Measurements from ENCODE around the gene NAXE.

Gene NAXE

GRCh38 chr1:156643778-156644092, 52.2 kb downstream of the NAXE start:
- H3K4me2 ChIP-seq: no peak overlapping the region
- no peak overlapping the region for H3K27ac ChIP-seq
- no peak overlapping the region for H3K4me3 ChIP-seq (IDR thresholded peaks at IDR 0.05; ENCODE audit: insufficient read depth, low read depth, low read length)

More at GRCh38 chr1:156643778-156644092, 52.2 kb downstream of the NAXE start:
- H3K4me1 ChIP-seq (ENCODE audit: low read depth, poor library complexity, severe bottlenecking): peaks cover 14% of the 10 kb centered on the region
- peaks cover 98% of the 10 kb centered on the region for H3K27me3 ChIP-seq (ENCODE audit: insufficient read depth, low read depth)
- H3K9ac ChIP-seq: no peak overlapping the region
- H2AFZ ChIP-seq (ENCODE audit: low read depth): no peak overlapping the region
- no peaks in the 10 kb centered on the region for H4K20me1 ChIP-seq (ENCODE audit: insufficient read depth)
- no peak for TF ChIP-seq CTCF (conservative IDR thresholded peaks at IDR 0.05; ENCODE audit: low read depth, low read length)
- H3K36me3 ChIP-seq (ENCODE audit: insufficient read depth): no peaks in the 10 kb centered on the region
- no peaks in the 10 kb centered on the region for H3K79me2 ChIP-seq (ENCODE audit: insufficient read depth, low read depth)
